ENCODE measurements around the gene LRRC47. TPM values are rescaled to one million over a fixed set of nuclear protein-coding genes. Genes with fewer than 3 reads are reported as not detected.

The LRRC47 gene
- total RNA-seq, 5 donors from 2014 or later (not counting 1 experiment from before 2014, with no cell fraction given), result 37.3 to 49.1 (median 44.5) TPM

DNA sequence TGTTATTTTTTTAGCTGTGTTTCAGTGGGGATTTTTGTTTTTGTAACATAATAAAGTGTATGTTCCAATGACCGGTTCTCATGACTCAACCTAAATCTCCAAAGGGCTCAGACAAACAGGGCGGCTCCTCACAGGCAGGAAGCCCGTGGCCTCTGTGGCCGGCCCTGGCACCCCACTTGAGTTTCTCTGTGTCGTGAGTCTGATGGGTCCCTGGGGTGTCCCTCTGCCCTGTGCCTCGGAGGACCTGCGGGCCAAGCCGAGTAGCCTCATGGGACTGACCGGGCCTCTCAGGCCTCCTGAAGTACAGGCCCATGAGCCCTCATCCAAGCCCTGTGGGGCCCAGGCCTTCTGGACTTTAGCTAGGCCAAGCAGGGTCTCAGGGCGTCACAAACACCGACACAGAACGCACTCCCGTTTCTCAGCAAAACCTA is 60.2 kb downstream of the LRRC47 start:
- no peak for ATAC-seq (replicated peaks in 1 of 4)
- peaks cover 6% of the 10 kb centered on the region for H3K36me3 Mint-ChIP-seq
- peaks cover 0 to 15% of the 10 kb centered on the region in 2 experiments for H3K27me3 ChIP-seq (replicated peaks in 1 of 2; ENCODE audit: control insufficient read depth in 2 of 2, extremely low read depth in 1 of 2, insufficient read depth in 2 of 2, low read length in 1 of 2)
- H3K4me1 ChIP-seq (ENCODE audit: control insufficient read depth in 1 of 2, extremely low read depth in 1 of 2, insufficient read depth in 2 of 2, low read length in 2 of 2), result no peaks in the 10 kb centered on the region
- CTCF ChIA-PET, result no interaction called here
- no peak for DNase-seq
- no peak overlapping the region for H3K4me3 ChIP-seq (ENCODE audit: control insufficient read depth in 1 of 2, extremely low read depth in 1 of 2, low read length in 1 of 2)
- POLR2A ChIA-PET, result no interaction called here
- H3K27me3 Mint-ChIP-seq, result no peaks in the 10 kb centered on the region
- H3K4me1 Mint-ChIP-seq, result no peaks in the 10 kb centered on the region
- peaks cover 15 to 20% of the 10 kb centered on the region in 2 donors for H3K36me3 ChIP-seq (ENCODE audit: control insufficient read depth in 2 of 2, extremely low read depth in 1 of 2, insufficient read depth in 1 of 2, low read length in 1 of 2)
- no peak overlapping the region for H3K4me3 Mint-ChIP-seq
- peak overlapping the region in 1 of 2 donors; percentile 52 for H3K27ac Mint-ChIP-seq
- no peak overlapping the region for H3K27ac ChIP-seq (ENCODE audit: low read length)
- no peaks in the 10 kb centered on the region for H3K9me3 Mint-ChIP-seq
- no peaks in the 10 kb centered on the region for H3K9me3 ChIP-seq
- WGBS (ENCODE audit: insufficient coverage), result 93% methylated on average over 13 of the region's 13 CpGs

DNA sequence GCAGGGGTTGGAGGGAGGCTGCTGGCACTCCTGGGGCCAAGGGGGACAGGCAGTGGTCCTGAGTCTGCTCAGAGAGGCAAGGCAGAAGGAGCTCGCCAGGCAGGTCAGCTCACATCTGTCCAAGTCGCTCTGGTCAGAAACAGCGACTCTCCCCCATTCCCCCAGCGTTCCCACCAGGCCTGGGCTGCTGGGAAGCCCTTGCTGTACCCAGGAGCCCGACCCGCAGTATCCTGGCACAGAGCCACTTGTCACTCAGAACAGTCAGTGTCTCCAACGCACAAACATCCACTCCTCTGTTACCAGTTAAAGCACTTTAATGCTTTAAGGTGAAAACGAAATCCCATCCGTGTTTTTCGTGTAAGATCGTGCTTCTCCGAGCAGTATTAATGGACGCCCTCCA is 60.6 kb downstream of the LRRC47 start:
- H3K36me3 ChIP-seq (ENCODE audit: control insufficient read depth in 2 of 2, extremely low read depth in 1 of 2, insufficient read depth in 1 of 2, low read length in 1 of 2), result peaks cover 14 to 20% of the 10 kb centered on the region in 2 donors
- 94% methylated on average over 8 of the region's 13 CpGs for WGBS (ENCODE audit: insufficient coverage)
- Mint-ChIP-seq H3K4me1 (no peaks in the 10 kb centered on the region), H3K9me3 (no peaks in the 10 kb centered on the region), H3K27me3 (peaks cover 0 to 2% of the 10 kb centered on the region in 2 donors), H3K27ac (no peak overlapping the region), H3K4me3 (no peak overlapping the region), H3K36me3 (peaks cover 6% of the 10 kb centered on the region)
- no peak for ATAC-seq (replicated peaks in 1 of 4)
- no peaks in the 10 kb centered on the region for H3K4me1 ChIP-seq (ENCODE audit: control insufficient read depth in 1 of 2, extremely low read depth in 1 of 2, insufficient read depth in 2 of 2, low read length in 2 of 2)
- no peak overlapping the region for H3K27ac ChIP-seq (ENCODE audit: low read length)
- POLR2A ChIA-PET, result no interaction called here
- peaks cover 0 to 20% of the 10 kb centered on the region in 2 experiments for H3K27me3 ChIP-seq (replicated peaks in 1 of 2; ENCODE audit: control insufficient read depth in 2 of 2, extremely low read depth in 1 of 2, insufficient read depth in 2 of 2, low read length in 1 of 2)
- CTCF ChIA-PET, result no interaction called here
- no peaks in the 10 kb centered on the region for H3K9me3 ChIP-seq
- no peak for DNase-seq
- H3K4me3 ChIP-seq (ENCODE audit: control insufficient read depth in 1 of 2, extremely low read depth in 1 of 2, low read length in 1 of 2), result no peak overlapping the region

DNA sequence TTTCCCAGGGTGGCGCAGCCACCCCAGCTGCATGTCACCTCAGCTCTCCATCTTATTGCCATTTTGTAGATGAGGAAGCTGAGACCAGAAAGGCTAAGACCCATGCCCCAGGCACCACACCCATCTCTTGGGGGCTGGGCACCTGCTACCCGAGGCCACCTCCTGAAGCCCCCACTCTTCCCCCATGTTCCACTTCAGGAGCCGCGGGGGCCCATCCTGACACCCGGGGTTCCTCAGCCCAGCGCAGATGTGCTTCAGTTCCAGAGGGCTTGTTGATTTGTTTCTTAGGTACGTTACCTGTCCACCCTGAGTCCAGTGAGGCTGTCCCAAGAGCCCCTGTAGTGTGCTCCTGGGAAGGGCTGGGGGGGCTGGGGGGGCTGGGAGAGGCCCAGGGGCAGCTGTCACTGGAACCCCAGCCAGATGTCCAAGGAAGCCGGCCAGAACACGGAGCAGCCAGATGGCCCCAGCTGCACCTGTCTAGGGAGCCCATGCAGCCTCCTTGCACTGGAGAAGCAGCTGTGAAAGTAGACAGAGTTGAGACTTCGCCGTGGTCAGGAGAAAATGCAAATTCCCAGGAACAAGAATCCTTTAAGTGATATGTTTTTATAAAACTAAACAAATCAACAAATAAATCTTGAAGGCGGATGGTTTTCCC is 61.1 kb downstream of the LRRC47 start:
- Mint-ChIP-seq H3K27ac (no peak overlapping the region), H3K4me3 (no peak overlapping the region), H3K36me3 (peaks cover 6% of the 10 kb centered on the region), H3K9me3 (no peaks in the 10 kb centered on the region), H3K4me1 (no peaks in the 10 kb centered on the region), H3K27me3 (peaks cover 0 to 2% of the 10 kb centered on the region in 2 donors)
- Histone ChIP-seq H3K4me3 (ENCODE audit: control insufficient read depth in 1 of 2, extremely low read depth in 1 of 2, low read length in 1 of 2) (no peak overlapping the region), H3K9me3 (no peaks in the 10 kb centered on the region), H3K27ac (ENCODE audit: low read length) (no peak overlapping the region), H3K27me3 (replicated peaks in 1 of 2; ENCODE audit: control insufficient read depth in 2 of 2, extremely low read depth in 1 of 2, insufficient read depth in 2 of 2, low read length in 1 of 2) (peaks cover 0 to 25% of the 10 kb centered on the region in 2 experiments), H3K4me1 (ENCODE audit: control insufficient read depth in 1 of 2, extremely low read depth in 1 of 2, insufficient read depth in 2 of 2, low read length in 2 of 2) (no peaks in the 10 kb centered on the region), H3K36me3 (ENCODE audit: control insufficient read depth in 2 of 2, extremely low read depth in 1 of 2, insufficient read depth in 1 of 2, low read length in 1 of 2) (peaks cover 13 to 18% of the 10 kb centered on the region in 2 donors)
- ChIA-PET POLR2A (no interaction called here), CTCF (no interaction called here)
- DNase-seq (no peak), ATAC-seq (replicated peaks in 1 of 4) (no peak)
- 85% methylated on average over 4 of the region's 12 CpGs for WGBS (ENCODE audit: insufficient coverage)

DNA sequence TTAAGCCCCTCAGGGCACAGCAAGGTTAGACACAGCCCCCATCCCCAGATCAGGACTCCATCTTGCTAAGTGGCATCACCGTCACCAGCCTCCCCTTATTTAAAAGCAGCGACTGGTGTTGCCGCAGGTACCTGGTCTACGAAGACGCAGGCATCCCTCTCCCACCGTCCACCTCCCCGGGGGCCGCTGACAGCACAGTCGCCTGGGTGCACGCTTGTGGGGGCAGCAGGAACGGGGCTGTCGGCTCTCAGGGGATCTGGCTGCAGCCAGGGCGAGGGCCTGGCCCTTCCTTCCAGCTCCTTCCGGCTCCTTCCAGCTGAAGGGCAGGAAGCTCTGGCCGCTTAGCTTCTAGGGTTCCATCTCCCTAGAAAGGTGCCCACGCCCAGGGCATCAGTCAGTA is 61.7 kb downstream of the LRRC47 start:
- H3K27me3 Mint-ChIP-seq, result peaks cover 0 to 2% of the 10 kb centered on the region in 2 donors
- Histone ChIP-seq H3K27me3 (replicated peaks in 1 of 2; ENCODE audit: control insufficient read depth in 2 of 2, extremely low read depth in 1 of 2, insufficient read depth in 2 of 2, low read length in 1 of 2) (peaks cover 0 to 30% of the 10 kb centered on the region in 2 experiments), H3K4me3 (ENCODE audit: control insufficient read depth in 1 of 2, extremely low read depth in 1 of 2, low read length in 1 of 2) (no peak overlapping the region), H3K9me3 (no peaks in the 10 kb centered on the region), H3K27ac (ENCODE audit: low read length) (no peak overlapping the region), H3K36me3 (ENCODE audit: control insufficient read depth in 2 of 2, extremely low read depth in 1 of 2, insufficient read depth in 1 of 2, low read length in 1 of 2) (peaks cover 12 to 13% of the 10 kb centered on the region in 2 donors), H3K4me1 (ENCODE audit: control insufficient read depth in 1 of 2, extremely low read depth in 1 of 2, insufficient read depth in 2 of 2, low read length in 2 of 2) (no peaks in the 10 kb centered on the region)
- H3K9me3 Mint-ChIP-seq, result no peaks in the 10 kb centered on the region
- CTCF ChIA-PET, result no interaction called here
- POLR2A ChIA-PET, result no interaction called here
- 94% methylated on average over 16 of the region's 16 CpGs for WGBS (ENCODE audit: insufficient coverage)
- H3K27ac Mint-ChIP-seq, result no peak overlapping the region
- ATAC-seq (replicated peaks in 1 of 4) (no peak), DNase-seq (no peak)
- peaks cover 6% of the 10 kb centered on the region for H3K36me3 Mint-ChIP-seq
- H3K4me3 Mint-ChIP-seq, result no peak overlapping the region
- H3K4me1 Mint-ChIP-seq, result no peaks in the 10 kb centered on the region

DNA sequence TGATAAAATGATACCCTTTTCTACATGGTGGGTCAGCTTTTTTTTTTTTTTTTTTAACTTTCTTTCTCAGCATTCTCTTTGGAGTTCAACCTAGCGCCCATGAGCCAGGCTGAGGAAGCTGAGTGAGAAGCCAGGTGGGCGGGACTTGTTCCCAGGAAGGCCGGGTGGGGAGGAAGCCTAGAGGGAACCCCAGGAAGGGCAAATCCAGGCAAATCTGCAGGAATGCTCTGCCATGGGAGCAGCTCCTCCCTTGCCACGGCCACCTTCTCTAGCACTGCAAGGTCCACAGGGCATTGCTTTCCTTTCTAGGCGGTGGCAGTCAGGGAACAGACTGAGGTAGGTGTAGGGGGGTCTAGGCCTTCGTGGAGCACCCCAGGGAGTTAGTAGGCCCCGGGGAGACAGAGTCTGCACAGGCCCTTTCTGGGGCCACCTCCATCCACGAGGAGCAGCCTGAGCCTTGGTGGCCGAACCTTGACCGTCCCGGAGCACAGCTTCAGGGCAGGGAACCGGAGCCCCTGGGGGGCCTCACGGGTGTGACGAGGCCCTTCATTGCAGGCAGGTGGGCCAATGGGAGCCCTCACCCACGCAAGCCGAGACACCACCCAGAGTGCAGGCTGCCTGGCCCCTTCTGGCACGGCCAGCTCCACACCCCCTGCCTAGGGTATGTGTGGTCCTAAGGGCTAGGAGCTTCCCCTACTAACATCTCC is 62.3 kb downstream of the LRRC47 start:
- Mint-ChIP-seq H3K36me3 (peaks cover 6% of the 10 kb centered on the region), H3K27me3 (peaks cover 0 to 2% of the 10 kb centered on the region in 2 donors), H3K4me1 (no peaks in the 10 kb centered on the region), H3K9me3 (no peaks in the 10 kb centered on the region), H3K4me3 (no peak overlapping the region), H3K27ac (no peak overlapping the region)
- DNase-seq (no peak), ATAC-seq (replicated peaks in 1 of 4) (no peak)
- CTCF ChIA-PET, result interaction anchor here in 1 of 2 donors (0.6 kb wide), 1 partner anchor 105 kb away, joined by 3 read pairs; no protein-coding TSS in a partner anchor
- WGBS (ENCODE audit: insufficient coverage), result 88% methylated on average over 13 of the region's 17 CpGs
- Histone ChIP-seq H3K27me3 (replicated peaks in 1 of 2; ENCODE audit: control insufficient read depth in 2 of 2, extremely low read depth in 1 of 2, insufficient read depth in 2 of 2, low read length in 1 of 2) (peaks cover 0 to 36% of the 10 kb centered on the region in 2 experiments), H3K9me3 (no peaks in the 10 kb centered on the region), H3K4me1 (ENCODE audit: control insufficient read depth in 1 of 2, extremely low read depth in 1 of 2, insufficient read depth in 2 of 2, low read length in 2 of 2) (no peaks in the 10 kb centered on the region), H3K36me3 (ENCODE audit: control insufficient read depth in 2 of 2, extremely low read depth in 1 of 2, insufficient read depth in 1 of 2, low read length in 1 of 2) (peaks cover 12 to 13% of the 10 kb centered on the region in 2 donors), H3K4me3 (ENCODE audit: control insufficient read depth in 1 of 2, extremely low read depth in 1 of 2, low read length in 1 of 2) (no peak overlapping the region), H3K27ac (ENCODE audit: low read length) (no peak overlapping the region)
- POLR2A ChIA-PET, result no interaction called here

DNA sequence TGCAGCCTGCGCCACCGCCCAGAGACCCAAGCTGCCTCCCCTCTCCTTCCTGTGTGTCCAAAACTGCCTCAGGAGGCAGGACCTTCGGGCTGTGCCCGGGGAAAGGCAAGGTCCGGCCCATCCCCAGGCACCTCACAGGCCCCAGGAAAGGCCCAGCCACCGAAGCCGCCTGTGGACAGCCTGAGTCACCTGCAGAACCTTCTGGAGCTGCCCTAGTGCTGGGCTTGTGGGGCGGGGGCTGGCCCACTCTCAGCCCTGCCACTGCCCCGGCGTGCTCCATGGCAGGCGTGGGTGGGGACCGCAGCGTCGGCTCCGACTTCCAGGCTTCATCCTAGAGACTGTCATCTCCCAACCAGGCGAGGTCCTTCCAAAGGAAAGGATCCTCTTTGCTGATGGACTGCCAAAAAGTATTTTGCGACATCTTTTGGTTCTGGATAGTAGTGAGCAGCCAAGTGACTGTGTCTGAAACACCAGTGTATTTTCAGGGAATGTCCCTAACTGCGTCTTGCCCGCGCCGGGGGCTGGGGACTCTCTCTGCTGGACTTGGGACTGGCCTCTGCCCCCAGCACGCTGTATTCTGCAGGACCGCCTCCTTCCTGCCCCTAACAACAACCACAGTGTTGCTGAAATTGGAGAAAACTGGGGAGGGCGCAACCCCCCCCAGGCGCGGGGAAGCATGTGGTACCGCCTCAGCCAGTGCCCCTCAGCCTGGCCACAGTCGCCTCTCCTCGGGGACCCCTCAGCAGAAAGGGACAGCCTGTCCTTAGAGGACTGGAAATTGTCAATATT is 63.0 kb downstream of the LRRC47 start:
- DNase-seq (no peak), ATAC-seq (replicated peaks in 1 of 4) (no peak)
- peaks cover 6% of the 10 kb centered on the region for H3K36me3 Mint-ChIP-seq
- no peak overlapping the region for H3K27ac Mint-ChIP-seq
- peaks cover 0 to 36% of the 10 kb centered on the region in 2 experiments for H3K27me3 ChIP-seq (replicated peaks in 1 of 2; ENCODE audit: control insufficient read depth in 2 of 2, extremely low read depth in 1 of 2, insufficient read depth in 2 of 2, low read length in 1 of 2)
- WGBS (ENCODE audit: insufficient coverage), result 83% methylated on average over 13 of the region's 29 CpGs
- H3K4me1 ChIP-seq (ENCODE audit: control insufficient read depth in 1 of 2, extremely low read depth in 1 of 2, insufficient read depth in 2 of 2, low read length in 2 of 2), result no peaks in the 10 kb centered on the region
- H3K4me1 Mint-ChIP-seq, result no peaks in the 10 kb centered on the region
- H3K27ac ChIP-seq (ENCODE audit: low read length), result no peak overlapping the region
- peaks cover 3 to 7% of the 10 kb centered on the region in 2 donors for H3K27me3 Mint-ChIP-seq
- no peak overlapping the region for H3K4me3 ChIP-seq (ENCODE audit: control insufficient read depth in 1 of 2, extremely low read depth in 1 of 2, low read length in 1 of 2)
- H3K9me3 Mint-ChIP-seq, result no peaks in the 10 kb centered on the region
- H3K4me3 Mint-ChIP-seq, result no peak overlapping the region
- H3K36me3 ChIP-seq (ENCODE audit: control insufficient read depth in 2 of 2, extremely low read depth in 1 of 2, insufficient read depth in 1 of 2, low read length in 1 of 2), result peaks cover 4 to 13% of the 10 kb centered on the region in 2 donors
- no peaks in the 10 kb centered on the region for H3K9me3 ChIP-seq
- CTCF ChIA-PET, result interaction anchor here in 1 of 2 donors (0.6 kb wide), 1 partner anchor 106 kb away, joined by 3 read pairs; no protein-coding TSS in a partner anchor
- POLR2A ChIA-PET, result no interaction called here

Data from T-cell (primary cell).